M059J (cell line): ENCODE data around the gene ITSN1. TPM values are rescaled to one million over a fixed set of nuclear protein-coding genes. Genes with fewer than 3 reads are reported as not detected.

Experiments used
- DNase-seq: peaks from one replicate; pipeline ENCODE4 v3.0.0-alpha.2; 2012; ENCODE audit warnings: low read depth
- total RNA-seq: library from RNA; depleted of rRNA; stranded (reverse); fragments of >200 nt; shearing (Covaris generic); gene quantifications from 2 replicates; pipeline ENCODE4 v1.2.3, GENCODE V29; 2014

Gene ITSN1
- total RNA-seq, 1 experiment from 2014 or later: 25.2 TPM

DNA sequence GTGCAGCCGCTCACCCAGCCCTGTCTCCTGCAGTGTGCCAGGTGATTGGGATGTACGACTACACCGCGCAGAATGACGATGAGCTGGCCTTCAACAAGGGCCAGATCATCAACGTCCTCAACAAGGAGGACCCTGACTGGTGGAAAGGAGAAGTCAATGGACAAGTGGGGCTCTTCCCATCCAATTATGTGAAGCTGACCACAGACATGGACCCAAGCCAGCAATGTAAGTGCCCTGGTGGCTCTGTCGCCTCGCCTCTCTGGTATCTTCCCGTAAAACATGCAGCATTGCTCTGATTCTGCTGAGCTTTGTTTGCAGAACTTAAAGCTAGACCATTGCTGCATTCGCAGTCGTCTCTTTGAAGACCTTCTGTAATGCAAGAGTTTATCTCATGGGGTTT lies 194.1 kb downstream of the ITSN1 start:
- peak; percentile 48 for DNase-seq

DNA sequence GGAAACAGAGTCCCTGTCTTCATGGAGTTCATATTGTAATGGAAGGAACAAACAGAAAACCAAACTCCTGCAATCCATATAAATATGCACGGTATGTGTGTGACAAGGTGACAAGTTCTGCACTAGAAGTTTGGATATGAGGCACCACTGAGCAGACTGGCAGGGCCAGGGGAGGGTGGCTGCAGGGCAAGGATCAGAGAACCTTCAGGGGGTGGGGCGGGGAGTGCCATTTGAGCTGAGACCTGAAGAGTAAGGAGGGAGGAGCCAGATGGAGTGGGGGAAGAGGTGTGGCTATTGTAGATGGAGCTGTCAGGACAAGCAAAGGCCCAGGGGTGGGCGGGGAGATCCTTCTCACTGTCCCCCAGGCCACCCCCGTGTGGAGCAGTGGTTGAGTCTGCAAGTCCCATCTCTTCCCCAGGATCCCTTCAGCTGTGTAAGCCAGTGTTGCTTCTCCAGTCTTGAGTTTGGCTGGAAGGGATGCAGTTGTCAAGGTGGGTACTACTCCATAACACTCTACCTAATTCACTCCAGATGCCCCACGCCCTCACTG lies 196.9 kb downstream of the ITSN1 start:
- DNase-seq: no peak

DNA sequence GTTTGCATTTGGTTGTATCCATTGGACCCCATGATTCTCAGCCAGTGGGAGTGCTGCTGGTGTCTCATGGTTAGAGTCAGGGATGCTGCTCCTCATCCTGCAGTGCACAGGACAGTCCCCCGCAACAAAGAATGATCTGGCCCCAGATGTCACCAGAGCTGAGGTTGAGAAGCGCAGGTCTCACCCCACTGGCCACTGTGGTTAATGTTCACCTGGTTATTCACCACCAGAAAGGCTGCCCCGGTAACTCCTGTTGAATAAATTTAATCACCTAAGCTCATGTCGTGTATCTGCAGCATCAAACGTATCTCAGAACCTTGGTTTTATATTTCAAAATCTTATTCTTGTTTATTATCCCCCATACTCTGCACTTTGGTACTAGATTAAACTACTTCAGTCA lies 197.5 kb downstream of the ITSN1 start:
- no peak for DNase-seq

DNA sequence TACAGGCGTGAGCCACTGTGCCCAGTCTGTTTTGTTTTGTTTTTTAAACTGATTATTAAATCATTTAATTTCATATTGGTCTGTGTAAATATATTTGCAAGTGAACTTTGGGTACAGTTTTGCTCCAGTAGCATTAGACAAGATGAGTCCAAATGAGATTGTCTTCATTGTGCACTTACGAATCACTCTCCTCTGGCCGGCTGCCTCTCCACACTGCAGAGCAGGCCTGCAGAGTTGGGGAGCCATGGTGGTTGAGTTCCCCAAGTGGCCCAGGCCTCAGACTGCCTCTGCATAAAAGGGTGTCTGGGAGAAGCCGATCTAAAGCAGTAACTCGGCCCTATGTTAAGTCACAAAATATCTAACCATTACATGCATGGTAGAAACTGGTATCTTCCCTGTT lies 198.5 kb downstream of the ITSN1 start:
- no peak for DNase-seq

DNA sequence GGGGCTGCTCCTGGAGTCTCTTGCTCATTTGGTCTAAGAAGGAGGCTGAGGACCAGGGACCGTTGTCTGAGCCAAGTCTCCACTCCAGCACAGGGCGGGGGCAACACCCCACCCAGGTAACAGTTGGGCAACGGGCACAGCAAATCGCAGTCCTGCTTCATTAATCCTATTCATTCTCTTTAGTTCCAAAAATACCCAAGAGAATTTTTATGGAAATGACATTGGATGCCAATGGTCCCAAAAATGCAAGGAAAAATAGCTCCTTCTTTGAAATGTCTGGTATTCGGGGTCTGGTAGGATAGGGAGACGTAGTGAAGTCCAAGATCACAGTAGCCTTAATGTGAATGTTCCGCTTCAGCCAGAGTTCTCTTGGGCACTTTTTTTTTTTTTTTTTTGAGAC lies 199.3 kb downstream of the ITSN1 start:
- DNase-seq: no peak

DNA sequence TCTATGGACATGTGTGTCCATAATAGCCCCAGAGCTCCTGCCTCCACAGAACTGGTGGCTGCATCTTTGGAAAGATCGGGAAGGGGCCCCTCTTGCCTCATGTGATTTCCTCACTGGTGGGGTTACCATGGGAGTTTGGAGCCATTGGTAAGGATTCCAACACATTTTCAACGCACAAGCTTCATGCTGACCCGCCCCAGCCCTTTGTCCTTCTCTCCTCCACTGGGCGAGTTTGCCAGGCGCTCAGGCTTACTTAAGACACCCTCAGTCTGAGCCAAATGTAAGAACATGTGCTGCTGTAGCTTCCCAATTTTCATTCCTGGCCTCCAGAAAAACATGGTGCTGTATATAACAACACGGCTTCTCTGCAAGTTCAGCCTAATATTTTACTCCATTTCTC lies 200.9 kb downstream of the ITSN1 start:
- DNase-seq: no peak

DNA sequence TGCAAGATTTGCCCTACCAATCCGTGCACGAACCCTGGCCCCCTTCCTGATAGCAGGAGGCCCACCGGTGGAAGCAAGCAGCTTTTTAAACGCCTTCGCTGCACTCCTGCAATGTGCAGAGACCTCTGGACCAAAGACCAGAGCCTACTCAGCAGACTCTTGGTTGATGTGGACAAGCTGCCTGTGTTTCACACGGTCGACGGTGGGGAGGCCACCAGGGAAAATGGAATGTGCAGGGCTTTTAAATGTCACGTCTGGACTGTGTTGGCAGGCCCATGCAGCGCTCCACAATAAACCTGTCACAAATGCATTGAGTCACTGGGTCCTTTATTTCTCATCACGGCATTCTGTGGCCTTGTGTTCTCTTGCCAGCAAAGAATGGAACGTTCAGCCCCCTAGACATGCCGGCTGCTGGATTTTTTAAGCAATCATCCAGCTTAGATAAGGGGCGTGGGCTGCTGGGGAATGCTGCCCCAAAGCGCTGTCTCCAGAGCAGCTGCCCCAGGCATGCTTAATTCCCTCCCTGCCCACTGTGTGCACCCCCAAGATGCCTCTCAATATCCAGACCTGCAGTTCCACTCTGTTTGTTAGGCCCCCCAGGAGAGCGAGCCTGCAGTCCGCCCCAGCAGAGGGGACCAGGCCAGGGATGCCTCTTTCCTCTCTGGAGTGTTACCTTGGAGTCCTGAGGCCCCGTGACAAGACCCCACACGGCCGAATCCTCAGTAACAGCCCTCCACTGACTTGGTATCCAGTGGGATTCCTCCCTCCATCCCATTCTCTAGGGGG lies 202.0 kb downstream of the ITSN1 start:
- DNase-seq: peak; percentile 67

DNA sequence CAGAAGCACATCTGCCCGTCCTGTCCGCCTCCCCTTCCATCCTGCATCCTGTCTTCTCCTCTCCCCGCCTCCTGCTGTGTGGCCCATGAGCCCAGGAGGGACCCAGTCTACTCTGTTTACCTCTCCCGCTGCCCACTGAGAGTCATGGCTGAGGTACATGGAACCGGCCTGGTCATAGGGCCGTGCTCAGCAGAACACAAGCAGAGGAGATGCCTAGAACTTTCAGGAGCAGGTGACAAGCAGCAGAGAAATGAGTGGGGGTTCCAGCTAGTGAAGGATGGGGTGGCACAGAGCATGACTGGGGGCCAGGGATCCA lies 202.5 kb downstream of the ITSN1 start:
- DNase-seq: no peak

DNA sequence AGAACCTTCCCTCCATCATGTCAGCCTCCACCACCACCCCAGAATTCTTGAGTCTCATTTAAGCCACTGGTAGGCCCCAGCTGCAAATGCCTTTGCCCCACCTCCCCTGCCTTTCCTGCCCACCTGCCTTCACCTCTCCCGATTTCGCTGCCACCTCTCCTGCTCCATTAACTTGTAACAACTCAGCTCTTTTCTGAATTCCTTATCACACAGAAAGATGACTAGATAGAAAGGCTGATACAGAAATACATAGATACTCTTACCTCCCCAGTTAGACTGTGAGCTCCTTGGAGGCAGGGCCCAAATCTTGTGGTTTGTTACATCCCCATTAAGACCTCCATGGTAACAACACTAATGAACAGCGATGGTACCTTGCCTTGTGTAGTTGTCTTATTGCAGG lies 203.8 kb downstream of the ITSN1 start:
- no peak for DNase-seq

DNA sequence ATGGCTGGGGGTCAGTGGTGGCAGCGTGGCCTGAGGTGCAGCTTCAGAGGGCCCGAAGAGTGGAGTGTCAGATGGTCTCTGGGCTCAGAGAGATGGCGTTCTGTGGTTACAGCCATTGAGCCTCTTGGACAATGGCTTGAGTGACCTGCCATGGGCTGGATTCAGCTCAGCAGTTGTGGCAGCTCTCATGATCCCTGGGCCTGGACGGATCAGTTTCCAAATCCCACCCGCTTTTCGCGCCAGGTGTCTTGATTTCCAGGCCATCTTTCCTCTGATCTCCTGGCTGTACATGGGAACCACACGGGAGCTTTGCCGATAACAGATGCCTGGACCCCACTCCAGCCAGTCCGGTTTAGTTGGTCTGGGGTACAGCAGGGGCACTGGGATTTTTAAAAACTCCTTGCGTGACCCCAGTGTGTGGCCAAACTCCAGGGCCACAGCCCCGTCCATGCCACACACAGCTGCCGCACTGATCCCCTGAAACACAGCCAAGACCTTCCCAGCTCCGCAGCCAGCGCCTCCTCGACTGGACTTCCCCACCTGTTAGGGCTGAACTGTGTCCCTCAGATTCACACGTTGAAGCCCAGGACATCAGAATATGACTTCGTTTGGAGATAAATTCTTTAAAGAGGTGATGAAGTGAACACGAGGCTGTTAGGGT lies 205.4 kb downstream of the ITSN1 start:
- no peak for DNase-seq

DNA sequence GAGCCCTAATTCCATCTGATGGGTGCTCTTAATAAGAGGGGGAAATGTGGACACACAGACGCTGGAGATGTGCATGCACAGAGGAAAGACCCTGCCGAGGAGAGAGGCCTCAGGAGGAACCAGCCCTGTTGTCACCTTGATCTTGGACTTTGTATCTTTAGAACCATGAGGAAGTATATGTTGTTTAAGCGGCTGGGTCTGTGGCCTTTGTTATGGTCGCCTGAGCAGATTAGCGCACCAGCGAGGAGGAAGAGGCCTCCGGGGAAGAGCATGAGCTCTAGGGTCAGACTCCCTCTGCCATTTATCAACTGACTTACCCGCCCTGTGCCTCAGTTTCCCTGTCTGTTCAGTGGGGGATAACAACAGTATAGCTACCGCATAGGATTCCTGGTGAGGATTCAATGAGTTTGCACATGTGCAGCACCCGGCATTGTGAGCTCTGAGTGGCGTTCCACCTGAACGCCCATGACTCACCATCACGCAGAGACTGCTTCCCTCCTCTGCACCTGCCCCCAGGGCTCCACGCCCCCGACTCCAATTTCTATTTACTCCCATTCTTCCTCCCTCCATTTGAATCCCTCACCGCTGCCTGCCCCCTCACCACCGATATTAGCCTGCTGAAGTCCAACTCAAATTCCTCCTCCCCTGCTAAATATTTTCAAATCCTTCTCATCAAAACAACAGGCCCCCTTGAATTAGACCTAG lies 206.1 kb downstream of the ITSN1 start:
- DNase-seq: peak; percentile 57

DNA sequence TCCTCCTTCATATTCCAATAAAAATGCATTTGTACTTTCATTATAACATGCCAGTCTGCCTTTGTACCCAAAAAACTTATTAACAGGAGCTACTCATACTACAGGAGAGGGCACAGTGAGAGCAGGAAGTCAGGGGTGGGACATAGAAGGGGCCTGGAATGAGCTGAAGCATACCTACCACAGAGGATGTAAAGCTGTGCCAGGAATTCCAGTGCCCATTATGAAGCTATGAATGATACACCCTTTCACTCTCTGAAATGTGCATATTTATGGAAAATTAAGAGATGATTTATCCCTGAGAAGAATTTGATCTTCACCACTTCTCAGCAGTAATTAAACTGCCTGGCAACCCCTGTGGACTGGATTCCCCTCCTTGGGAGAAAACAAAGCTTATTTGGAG lies 207.5 kb downstream of the ITSN1 start:
- peak; percentile 37 for DNase-seq

DNA sequence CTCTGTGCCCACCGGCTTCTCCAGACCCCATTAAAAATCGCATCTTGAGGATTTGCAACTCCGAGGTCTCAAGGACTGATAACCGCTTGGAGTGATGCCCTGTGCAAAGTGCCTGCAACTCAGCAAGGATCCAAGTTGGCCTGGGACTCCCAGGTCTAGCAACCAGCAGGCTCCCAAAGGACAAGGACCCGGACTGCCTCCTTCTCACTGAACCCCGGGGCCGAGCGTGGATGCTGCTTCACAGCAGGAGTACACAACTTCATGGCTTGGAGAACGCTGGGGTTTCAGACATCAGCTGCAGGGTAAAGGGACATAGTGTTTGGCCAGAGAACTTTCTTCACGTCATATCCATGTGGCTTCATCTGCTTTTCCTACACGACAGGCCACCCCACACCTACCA lies 208.1 kb downstream of the ITSN1 start:
- DNase-seq: no peak

DNA sequence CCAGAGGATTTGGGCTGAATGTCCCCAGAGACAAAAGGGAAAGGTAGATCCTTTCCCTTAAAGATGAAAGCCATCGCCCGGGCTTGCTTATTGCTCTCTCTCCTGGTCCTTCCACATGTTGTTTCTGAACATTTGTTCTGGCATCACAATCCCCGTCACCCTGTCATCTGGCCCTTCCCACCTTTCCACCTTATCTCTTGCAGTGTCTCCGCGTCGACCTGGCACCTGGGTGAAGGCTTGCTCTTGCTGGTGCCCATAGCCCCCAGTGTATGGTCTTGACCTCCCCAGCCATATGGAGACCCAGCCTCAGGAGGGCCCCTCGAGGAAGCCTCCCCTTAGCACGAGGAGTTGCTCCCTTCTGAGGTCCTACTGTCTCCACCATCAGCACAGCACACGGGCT lies 208.7 kb downstream of the ITSN1 start:
- DNase-seq: no peak

DNA sequence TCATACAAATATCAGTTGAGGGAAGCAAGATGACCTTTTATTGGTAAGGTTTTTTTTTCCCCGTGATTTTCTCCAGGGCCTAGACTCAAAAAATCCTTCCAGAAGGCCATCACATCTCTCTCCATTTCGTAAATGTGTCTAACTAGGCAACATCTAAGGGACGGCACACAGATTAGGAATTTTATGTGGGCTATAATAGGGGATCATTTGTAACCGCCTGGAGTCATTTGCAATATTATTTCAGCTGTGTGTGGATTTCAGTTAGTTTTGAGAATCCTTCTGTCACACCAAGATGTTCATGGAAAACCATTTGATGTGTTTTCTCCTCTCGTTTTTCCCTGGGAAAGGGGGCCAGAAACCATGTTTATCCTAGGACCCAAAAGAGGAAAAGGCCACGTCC lies 210.2 kb downstream of the ITSN1 start:
- no peak for DNase-seq

DNA sequence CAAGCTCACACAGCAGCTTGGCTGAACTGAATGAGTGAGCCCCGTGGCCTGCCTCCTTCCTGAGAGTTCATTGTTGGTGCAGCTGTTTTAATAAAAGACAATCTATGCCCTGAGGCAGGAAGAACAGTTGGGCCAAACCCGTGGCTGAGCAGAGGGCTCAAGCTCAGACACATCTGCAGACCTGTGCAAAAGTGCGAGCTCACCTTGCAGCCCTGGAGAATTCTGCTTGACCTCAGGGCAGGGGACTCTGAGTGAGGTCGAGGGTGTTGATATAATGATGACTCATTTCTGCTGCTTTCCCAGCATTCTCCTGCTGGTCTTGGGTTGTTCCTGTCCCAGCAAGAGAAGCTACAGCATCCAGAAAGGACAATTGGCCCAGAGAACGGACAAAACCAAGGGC lies 212.3 kb downstream of the ITSN1 start:
- DNase-seq: peak; percentile 85

DNA sequence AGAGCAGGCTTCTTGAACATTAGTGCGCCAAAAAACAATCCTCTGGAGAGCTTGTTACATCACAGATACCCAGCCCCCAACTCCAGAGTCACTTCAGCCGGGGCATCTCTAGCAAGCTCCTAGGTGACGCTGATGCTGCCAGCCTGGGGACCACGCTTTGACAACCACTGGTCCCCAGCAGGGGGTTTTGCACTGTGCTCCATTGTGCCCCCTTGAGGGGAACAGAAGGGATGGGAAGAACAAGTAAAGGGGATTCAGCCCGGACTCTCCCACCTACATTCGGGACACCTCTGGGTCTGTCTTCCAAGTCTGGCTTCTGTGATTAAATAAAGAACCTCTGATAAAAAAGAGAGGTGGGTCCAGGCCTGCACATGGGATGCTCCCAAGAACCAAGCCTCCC lies 212.9 kb downstream of the ITSN1 start:
- no peak for DNase-seq

DNA sequence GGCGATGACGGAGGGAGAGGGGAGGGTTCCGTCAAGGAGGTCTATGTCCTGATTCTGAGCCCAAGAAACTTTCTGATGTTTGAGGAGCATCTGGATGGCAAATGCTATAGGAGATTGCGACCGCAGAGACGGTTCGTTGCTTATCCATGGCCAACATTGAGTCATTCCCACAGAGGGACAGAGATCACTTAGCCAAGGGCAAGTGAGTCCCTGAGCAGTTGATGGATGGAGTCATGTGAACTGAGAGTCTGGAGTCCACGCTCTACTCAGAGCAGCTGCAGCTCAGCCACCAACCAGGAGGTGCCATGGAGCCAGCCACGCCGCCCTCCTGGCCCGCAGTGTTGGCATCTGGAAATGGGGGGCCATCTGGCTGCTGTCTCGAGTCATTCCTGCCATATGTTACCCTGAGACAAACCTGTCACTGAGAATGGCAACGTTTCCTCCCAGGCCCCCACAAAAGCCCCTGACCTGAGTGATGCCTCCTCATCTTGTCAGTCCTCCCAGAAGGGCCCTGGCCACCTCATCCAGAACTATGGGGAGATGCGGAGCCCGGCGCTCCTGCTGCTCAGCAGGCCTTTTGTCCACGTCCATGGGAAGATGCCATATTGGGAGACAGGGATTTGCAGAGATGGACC lies 214.7 kb downstream of the ITSN1 start:
- DNase-seq: peak; percentile 38

DNA sequence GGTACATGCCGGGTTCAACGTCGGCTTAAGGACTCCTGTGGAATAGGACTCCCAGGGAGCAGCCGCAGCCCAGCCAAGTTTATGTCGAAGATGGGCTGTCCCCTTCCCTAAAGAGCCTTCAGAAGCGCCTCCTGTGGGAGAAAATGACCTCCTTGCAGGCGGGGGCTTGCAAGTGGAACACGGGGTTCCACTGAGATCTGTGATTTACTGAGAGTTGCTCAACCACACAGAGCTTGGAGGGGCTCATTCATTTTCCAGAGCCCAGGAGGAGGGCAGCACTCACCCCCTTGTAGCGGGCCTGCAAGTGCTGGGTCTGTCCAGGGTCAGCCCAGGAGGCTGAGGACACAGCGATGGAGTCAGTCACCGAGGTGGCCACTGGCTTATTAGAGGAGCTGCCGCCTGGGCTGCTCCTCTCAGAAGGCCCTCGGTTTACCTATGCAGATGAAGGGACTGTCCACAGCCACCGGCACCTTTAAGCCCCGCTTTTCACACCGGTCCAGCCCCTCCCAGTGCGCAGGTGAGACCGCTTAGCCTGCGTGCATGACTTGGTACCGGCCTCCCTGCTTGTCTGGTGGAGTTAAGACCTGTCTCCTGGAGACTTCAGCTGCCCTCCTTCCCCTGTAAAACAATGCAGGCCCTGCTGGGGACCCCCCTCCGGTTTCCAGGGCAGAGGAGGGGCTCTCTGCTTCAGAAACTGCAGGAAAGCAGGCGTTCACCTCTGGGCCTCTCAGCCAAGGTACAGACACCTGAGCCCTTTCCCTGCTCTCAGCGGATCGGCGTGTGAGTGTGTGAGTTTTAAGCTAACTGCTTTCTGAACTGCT lies 215.8 kb downstream of the ITSN1 start:
- no peak for DNase-seq

DNA sequence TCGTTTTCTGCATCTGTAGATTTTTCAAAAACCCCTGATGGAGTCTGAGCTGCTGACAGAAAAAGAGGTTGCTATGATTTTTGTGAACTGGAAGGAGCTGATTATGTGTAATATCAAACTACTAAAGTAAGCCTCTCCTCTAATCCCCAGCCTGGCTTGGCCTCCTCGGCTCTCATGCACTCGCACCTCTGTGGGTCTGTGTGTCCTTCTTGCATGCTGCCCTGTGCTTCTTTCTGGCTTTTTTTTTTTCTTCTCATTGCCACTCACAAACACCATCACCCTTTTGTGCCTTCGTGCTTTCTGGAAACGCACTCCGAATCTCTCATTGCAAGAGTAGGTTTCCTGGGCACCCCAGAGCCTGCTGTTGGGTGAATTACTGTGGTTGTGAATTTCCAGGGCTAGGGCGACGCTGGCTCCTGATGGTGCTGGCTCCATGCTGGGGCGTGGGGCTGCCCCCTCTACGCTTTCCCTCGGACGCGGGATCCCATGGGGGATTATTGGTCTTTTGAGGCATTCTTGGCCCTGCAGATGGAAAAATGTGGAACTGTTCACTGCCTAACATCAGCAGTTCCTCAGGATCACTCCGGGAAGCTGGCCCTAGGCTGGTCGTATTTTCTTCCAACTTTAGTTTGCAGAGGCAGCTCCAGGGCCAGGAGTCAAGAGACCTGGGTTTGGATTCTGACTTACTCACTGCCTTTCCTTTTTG lies 216.5 kb downstream of the ITSN1 start:
- DNase-seq: no peak
